Naive B cell (primary cell): ENCODE measurements around the gene SIRPD. TPM values are rescaled to one million over a fixed set of nuclear protein-coding genes. Genes with fewer than 3 reads are reported as not detected.

Experiments used
- ATAC-seq, 2 donors: fragments of 150-1000 bp; cut with Tn5 transposase; 2 replicates each; pipeline ENCODE4 v1.10.0; 2021; ENCODE audit warnings: low read depth in 2 of 2, mild to moderate bottlenecking in 2 of 2, moderate library complexity in 2 of 2
- DNase-seq: peaks from one replicate; pipeline ENCODE4 v3.0.0; 2022
- H3K27ac Mint-ChIP-seq, 6 donors: one replicate each; pipeline ENCODE4 v1.8.0; 2020 to 2022; ENCODE audit warnings: mild to moderate bottlenecking in 6 of 6, mixed read lengths in 6 of 6, moderate library complexity in 5 of 6, inconsistent platforms in 2 of 6
- H3K27me3 Mint-ChIP-seq, 3 donors: one replicate each; pipeline ENCODE4 v1.8.0; 2021 to 2022; ENCODE audit warnings: mixed read lengths in 3 of 3, mild to moderate bottlenecking in 1 of 3
- H3K36me3 Mint-ChIP-seq, 2 donors: one replicate each; pipeline ENCODE4 v1.8.0; 2020 to 2022; ENCODE audit warnings: mixed read lengths in 2 of 2, inconsistent platforms in 1 of 2, mild to moderate bottlenecking in 1 of 2
- H3K4me1 Mint-ChIP-seq, 3 donors: one replicate each; pipeline ENCODE4 v1.8.0; 2020 to 2022; ENCODE audit warnings: mixed read lengths in 3 of 3, inconsistent platforms in 1 of 3, mild to moderate bottlenecking in 1 of 3, moderate library complexity in 1 of 3
- H3K4me3 Mint-ChIP-seq, 8 donors: one replicate each; pipeline ENCODE4 v1.8.0; 2020 to 2022; ENCODE audit warnings: mild to moderate bottlenecking in 8 of 8, mixed read lengths in 8 of 8, moderate library complexity in 8 of 8, inconsistent platforms in 2 of 8
- H3K9me3 Mint-ChIP-seq, 7 donors: one replicate each; pipeline ENCODE4 v1.8.0; 2020 to 2022; ENCODE audit warnings: mixed read lengths in 7 of 7, mild to moderate bottlenecking in 5 of 7, inconsistent platforms in 2 of 7, moderate library complexity in 1 of 7
- polyA plus RNA-seq, 6 donors: library from polyadenylated mRNA; unstranded; fragments of 300-500 nt; fragmentation: Illumina TruSeq; gene quantifications; one replicate each; pipeline ENCODE4 v1.2.3, GENCODE V29; 2021; ENCODE audit warnings: low read depth in 6 of 6

The SIRPD gene
- polyA plus RNA-seq, 6 donors from 2014 or later = not detected

DNA sequence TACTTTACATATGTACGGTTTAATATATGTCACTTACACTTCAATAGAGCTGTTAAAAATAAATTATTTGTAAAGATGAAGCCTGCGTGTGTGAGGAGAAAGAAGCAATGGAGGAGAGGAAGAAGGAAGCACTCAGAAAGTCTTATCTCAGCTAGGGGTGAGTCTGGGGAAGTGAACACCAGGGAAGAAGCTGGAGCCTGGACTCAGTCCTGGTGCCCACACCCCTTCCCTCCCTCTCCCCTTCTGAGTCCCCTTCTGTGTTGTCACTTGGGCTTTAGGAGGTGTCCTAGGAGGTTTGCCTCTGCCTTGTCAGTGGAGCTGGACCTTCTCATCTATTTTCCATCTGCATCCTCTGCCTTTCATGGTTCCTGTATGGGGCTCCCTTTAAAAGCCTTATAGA is 68.2 kb downstream of the SIRPD start:
- peaks cover 29 to 36% (median 29%) of the 10 kb centered on the region in 3 donors for H3K4me1 Mint-ChIP-seq
- ATAC-seq (no peak), DNase-seq (no peak)
- H3K27ac Mint-ChIP-seq = no peak overlapping the region
- peaks cover 15 to 25% (median 16%) of the 10 kb centered on the region in 3 donors for H3K27me3 Mint-ChIP-seq
- H3K4me3 Mint-ChIP-seq = no peak overlapping the region
- no peaks in the 10 kb centered on the region for H3K36me3 Mint-ChIP-seq
- H3K9me3 Mint-ChIP-seq = no peaks in the 10 kb centered on the region

GRCh38 chr20:1486566-1486965 is 70.9 kb downstream of the SIRPD start:
- no peaks in the 10 kb centered on the region for H3K9me3 Mint-ChIP-seq
- ATAC-seq = no peak
- peaks cover 6 to 10% (median 8%) of the 10 kb centered on the region in 3 donors for H3K4me1 Mint-ChIP-seq
- H3K4me3 Mint-ChIP-seq = no peak overlapping the region
- peaks cover 32 to 51% (median 34%) of the 10 kb centered on the region in 3 donors for H3K27me3 Mint-ChIP-seq
- H3K27ac Mint-ChIP-seq = no peak overlapping the region
- no peak for DNase-seq
- H3K36me3 Mint-ChIP-seq = no peaks in the 10 kb centered on the region

DNA sequence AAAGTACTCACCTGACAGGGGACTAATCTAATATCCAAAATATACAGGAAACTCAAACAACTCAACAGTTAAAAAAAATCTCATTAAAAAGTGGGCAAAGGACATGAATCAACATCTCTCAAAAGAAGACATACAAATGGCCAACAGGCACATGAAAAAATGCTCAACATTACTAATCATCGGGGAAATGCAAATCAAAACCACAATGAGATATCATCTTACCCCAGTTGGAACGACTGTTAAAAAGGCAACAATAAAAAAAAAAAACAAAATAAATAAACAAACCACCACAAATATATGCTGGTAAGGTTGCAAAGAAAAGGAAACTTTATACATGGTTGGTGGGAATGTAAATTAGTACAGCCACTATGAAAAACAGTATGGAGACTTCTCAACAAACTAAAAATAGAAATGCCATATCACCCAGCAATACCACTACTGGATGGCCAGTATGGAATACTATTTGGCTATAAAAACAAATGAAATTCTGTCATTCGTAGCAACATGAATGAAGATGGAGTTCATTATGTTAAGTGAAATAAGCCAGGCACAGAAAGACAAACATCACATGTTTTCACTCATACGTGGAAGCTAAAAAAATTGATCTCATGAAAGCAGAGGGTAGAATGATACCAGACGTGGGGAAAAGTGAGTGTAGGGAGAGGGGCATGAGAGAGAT is 72.9 kb downstream of the SIRPD start:
- H3K4me1 Mint-ChIP-seq = no peaks in the 10 kb centered on the region
- H3K27me3 Mint-ChIP-seq = peaks cover 30 to 63% (median 42%) of the 10 kb centered on the region in 3 donors
- no peak for ATAC-seq
- no peak overlapping the region for H3K4me3 Mint-ChIP-seq
- H3K36me3 Mint-ChIP-seq = no peaks in the 10 kb centered on the region
- H3K27ac Mint-ChIP-seq = peak overlapping the region in 1 of 6 donors; percentile 70
- no peaks in the 10 kb centered on the region for H3K9me3 Mint-ChIP-seq
- no peak for DNase-seq

Other genes with a start within 250 kb of the SIRPD start
- 1 to 10 TPM in 2 of 6 donors, under 1 TPM in 3, not detected in 1; 0.60 to 1.4 (median 0.96) TPM for gene SDCBP2, start 228.6 kb downstream of the SIRPD start, polyA plus RNA-seq
- gene FKBP1A, start 164.7 kb downstream of the SIRPD start, polyA plus RNA-seq = 10 to 100 TPM; 56.4 to 80.3 (median 66.4) TPM
- gene NSFL1C, start 90.9 kb downstream of the SIRPD start, polyA plus RNA-seq = 100 to 1,000 TPM; 108 to 134 (median 123) TPM
- under 1 TPM in 4 of 6 donors, not detected in 2; 0.18 to 0.36 (median 0.22) TPM for gene SIRPB2, start 66.3 kb downstream of the SIRPD start, polyA plus RNA-seq
- gene SIRPB1, start 62.3 kb upstream of the SIRPD start, polyA plus RNA-seq = 1 to 10 TPM in 3 of 6 donors, under 1 TPM in 2, not detected in 1; 0.45 to 2.0 (median 1.9) TPM
- gene SIRPG, start 100.1 kb upstream of the SIRPD start, polyA plus RNA-seq = 1 to 10 TPM in 2 of 6 donors, under 1 TPM in 2, not detected in 2; 0.22 to 1.3 (median 0.85) TPM